Mucosa of descending colon (tissue), 3 donors: Measurements from ENCODE around the gene AMIGO1. TPM values are rescaled to one million over a fixed set of nuclear protein-coding genes. Genes with fewer than 3 reads are reported as not detected.

Experiments used
- ATAC-seq: fragments of 200-7000 bp; cut with Tn5 transposase; one replicate; pipeline ENCODE4 v1.9.1; 2020; ENCODE audit warnings: mild to moderate bottlenecking, moderate library complexity
- DNase-seq, 3 donors: peaks; one replicate each; pipeline ENCODE4 v3.0.0-alpha.2; 2020
- H3K36me3 ChIP-seq: fragments of 200-600 bp; one replicate; pipeline ENCODE4 v1.8.0; 2021; ENCODE audit warnings: low read depth, mild to moderate bottlenecking
- H3K4me1 ChIP-seq: fragments of 200-600 bp; one replicate; pipeline ENCODE4 v1.8.0; 2021; ENCODE audit warnings: low read depth, mild to moderate bottlenecking
- H3K4me3 ChIP-seq: fragments of 200-600 bp; one replicate; pipeline ENCODE4 v1.8.0; 2021; ENCODE audit warnings: mild to moderate bottlenecking
- H3K9me3 ChIP-seq: fragments of 200-600 bp; one replicate; pipeline ENCODE4 v1.8.0; 2021; ENCODE audit warnings: mild to moderate bottlenecking
- CTCF ChIP-seq: fragments of 200-600 bp; IDR thresholded peaks from one replicate; pipeline ENCODE4 v1.8.0; 2022; ENCODE audit warnings: antibody characterized with exemption, mild to moderate bottlenecking
- intact Hi-C, 2 donors: fragments of 100-400 bp; cut with DNase I in 1 of 2; cut with micrococcal nuclease in 1 of 2; formaldehyde crosslinking; loops; one replicate each; pipeline versions ENCODE4 v1.11.0 to v1.11.1; 2022; cut with DNase I, micrococcal nuclease
- total RNA-seq, 3 donors: library from RNA; stranded (reverse); fragmentation: NEBNext Ultra II Directional in 2 of 3; extraction: Animal tissue kit (Norgen Biotek cat#: 25700) in 2 of 3; gene quantifications; one replicate each; pipeline versions ENCODE4 v1.2.1 to v1.2.4, GENCODE V29; 2021 to 2023
- donor health status: DM: no; HTN: no; CAD: no; lungs with moderate emphysema.
- donor health status: DM: no; HTN: no; CAD: no.
- donor health status: DM: no; HTN: yes; CAD: no.

The AMIGO1 gene
- total RNA-seq, 3 donors from 2014 or later = 2.2 to 9.9 (median 3.9) TPM

- no peak for DNase-seq
- no peak for ATAC-seq
These were observed 25.0 kb downstream of the AMIGO1 start for GRCh38 chr1:109484519-109484975.

GRCh38 chr1:109483672-109484518 lies 25.6 kb downstream of the AMIGO1 start, which contains the start of gene ATXN7L2:
TSS of gene ATXN7L2 (plus strand) at chr1:109483905. CDS start at chr1:109483954, 49 bp downstream.
- peaks cover 13% of the 10 kb centered on the region for H3K4me1 ChIP-seq
- H3K4me3 ChIP-seq = peak within 1 kb of the TSS; percentile 38
- no peaks in the 10 kb centered on the region for H3K36me3 ChIP-seq
- no peak for TF ChIP-seq CTCF
- peak; percentile 97 for ATAC-seq
- peak; percentile 91 to 95 (median 95) for DNase-seq
- H3K9me3 ChIP-seq = no peaks in the 10 kb centered on the region
- intact Hi-C loops = no loop called here

More at GRCh38 chr1:109484519-109484975, 25.0 kb downstream of the AMIGO1 start:
- intact Hi-C loops = no loop called here
- no peaks in the 10 kb centered on the region for H3K36me3 ChIP-seq
- peaks cover 13% of the 10 kb centered on the region for H3K4me1 ChIP-seq
- peak overlapping the region; percentile 38 for H3K4me3 ChIP-seq
- no peaks in the 10 kb centered on the region for H3K9me3 ChIP-seq
- no peak for TF ChIP-seq CTCF

GRCh38 chr1:109482791-109483671 lies 26.5 kb downstream of the AMIGO1 start:
- no peaks in the 10 kb centered on the region for H3K36me3 ChIP-seq
- no peaks in the 10 kb centered on the region for H3K9me3 ChIP-seq
- no peak for TF ChIP-seq CTCF
- peaks cover 13% of the 10 kb centered on the region for H3K4me1 ChIP-seq
- intact Hi-C loops = no loop called here
- H3K4me3 ChIP-seq = peak overlapping the region; percentile 11
- ATAC-seq (peak; percentile 9), DNase-seq (peak; percentile 39 to 76 (median 68))

GRCh38 chr1:109482242-109482641 lies 27.3 kb downstream of the AMIGO1 start:
- no peak for TF ChIP-seq CTCF
- ATAC-seq = no peak
- DNase-seq = no peak
- H3K9me3 ChIP-seq = no peaks in the 10 kb centered on the region
- H3K4me3 ChIP-seq = no peak overlapping the region
- no peaks in the 10 kb centered on the region for H3K36me3 ChIP-seq
- peaks cover 13% of the 10 kb centered on the region for H3K4me1 ChIP-seq
- intact Hi-C loops = no loop called here

DNA sequence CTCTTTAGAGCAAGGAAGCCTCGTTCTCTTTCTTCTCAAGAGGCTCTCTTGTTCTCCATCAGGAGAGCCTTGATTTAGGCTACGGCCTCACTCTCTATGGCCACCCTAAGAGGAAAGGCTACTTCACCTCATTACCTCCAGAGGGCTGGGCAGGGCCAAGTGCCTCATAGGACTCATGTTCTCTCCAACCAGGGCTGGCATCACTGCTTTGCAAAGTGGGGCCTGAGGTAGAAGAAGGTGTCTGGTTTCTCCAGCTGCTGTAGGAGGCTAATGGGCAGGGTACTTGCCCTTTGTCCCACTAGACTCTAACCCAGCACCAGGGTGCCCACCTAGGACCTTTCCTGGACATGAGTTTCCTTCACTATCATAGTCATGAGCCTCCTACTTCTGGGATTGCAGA lies 27.9 kb downstream of the AMIGO1 start:
- H3K9me3 ChIP-seq = no peaks in the 10 kb centered on the region
- intact Hi-C loops = no loop called here
- no peaks in the 10 kb centered on the region for H3K36me3 ChIP-seq
- no peak for ATAC-seq
- peaks cover 13% of the 10 kb centered on the region for H3K4me1 ChIP-seq
- TF ChIP-seq CTCF = no peak
- no peak overlapping the region for H3K4me3 ChIP-seq
- DNase-seq = no peak
